ENCODE results near the gene RPGRIP1.

GRCh38 chr14:21252149-21252548, 27.7 kb upstream of the RPGRIP1 start:
- TF ChIP-seq CTCF (IDR thresholded peaks at IDR 0.05; ENCODE audit: low read depth, low read length, poor library complexity, severe bottlenecking) (no peak), EZH2phosphoT487 (IDR thresholded peaks at IDR 0.05; ENCODE audit: borderline replicate concordance, low read length) (no peak)

Data from DOHH2 (cell line).